ENCODE measurements around the gene TAF11L4. TPM values are rescaled to one million over a fixed set of nuclear protein-coding genes. Genes with fewer than 3 reads are reported as not detected.
"Not testable (repeated sequence)": the region's sequence is repeated elsewhere in the genome, so short reads cannot be mapped to it uniquely, and the experiment has no call there.

The TAF11L4 gene
- total RNA-seq (2014; rRNA removed) (not detected in 2 replicates), Bru-seq, nascent RNA (not detected), BruChase-seq, experiment 1, labeled RNA remaining after a 6-hour chase (not detected), BruChase-seq, experiment 2, labeled RNA remaining after a 2-hour chase (not detected)
- long read RNA-seq: 0 reads

- H3K27me3 ChIP-seq (ENCODE audit: low read length); H4K20me1 ChIP-seq (ENCODE audit: low read length); H3F3A ChIP-seq (ENCODE audit: low read length, unreplicated experiment); DNase-seq; H2AFZ ChIP-seq (ENCODE audit: low read length); H3K79me2 ChIP-seq (ENCODE audit: low read length); H3K9me3 ChIP-seq (ENCODE audit: low read length); H3K36me3 ChIP-seq (ENCODE audit: low read depth, low read length); ATAC-seq; BruUV-seq (replicated peaks); H3K4me1 ChIP-seq (ENCODE audit: insufficient read depth, low read length); CTCF ChIA-PET; H3K27ac ChIP-seq (ENCODE audit: low read length); H3K9ac ChIP-seq (ENCODE audit: low read length); POLR2A ChIA-PET (ENCODE audit: unreplicated experiment); H3K4me2 ChIP-seq (ENCODE audit: low read length); intact Hi-C loops (cut with micrococcal nuclease); H3K9me2 ChIP-seq (replicated peaks; ENCODE audit: low read length); H3K4me3 ChIP-seq (ENCODE audit: low read length): not testable (repeated sequence)
These were observed at the start of gene TAF11L4 for GRCh38 chr5:17521501-17521900. TAF11L4 (plus strand) TSS chr5:17521801.

- H3K27me3 ChIP-seq (ENCODE audit: low read length); H3K4me3 ChIP-seq (ENCODE audit: low read length); DNase-seq; H4K20me1 ChIP-seq (ENCODE audit: low read length); H3K9ac ChIP-seq (ENCODE audit: low read length); H2AFZ ChIP-seq (ENCODE audit: low read length); POLR2A ChIA-PET (ENCODE audit: unreplicated experiment); H3K4me2 ChIP-seq (ENCODE audit: low read length); CTCF ChIA-PET; H3K79me2 ChIP-seq (ENCODE audit: low read length); ATAC-seq; H3K36me3 ChIP-seq (ENCODE audit: low read depth, low read length); H3K27ac ChIP-seq (ENCODE audit: low read length); H3F3A ChIP-seq (ENCODE audit: low read length, unreplicated experiment); H3K9me2 ChIP-seq (replicated peaks; ENCODE audit: low read length); intact Hi-C loops (cut with micrococcal nuclease); H3K4me1 ChIP-seq (ENCODE audit: insufficient read depth, low read length); H3K9me3 ChIP-seq (ENCODE audit: low read length); BruUV-seq (replicated peaks): not testable (repeated sequence)
These were observed 46.5 kb upstream of the TAF11L4 start for GRCh38 chr5:17475064-17475463.

GRCh38 chr5:17477043-17477442 is 44.6 kb upstream of the TAF11L4 start:
- H3F3A ChIP-seq (ENCODE audit: low read length, unreplicated experiment): no peaks in the 10 kb centered on the region
- CTCF ChIA-PET: no interaction called here
- intact Hi-C loops (cut with micrococcal nuclease): no loop called here
- ATAC-seq: no peak
- H4K20me1 ChIP-seq (ENCODE audit: low read length): no peaks in the 10 kb centered on the region
- no peak overlapping the region for H3K4me3 ChIP-seq (ENCODE audit: low read length)
- no peak for DNase-seq
- H3K79me2 ChIP-seq (ENCODE audit: low read length): no peaks in the 10 kb centered on the region
- no peak overlapping the region for H2AFZ ChIP-seq (ENCODE audit: low read length)
- TF ChIP-seq CTCF (conservative IDR thresholded peaks at IDR 0.05; ENCODE audit: low read depth, low read length): no peak
- no peak for TF ChIP-seq EZH2 (IDR thresholded peaks at IDR 0.05; ENCODE audit: low read length, unreplicated experiment)
- no peak for TF ChIP-seq EZH2phosphoT487 (IDR thresholded peaks at IDR 0.05; ENCODE audit: borderline replicate concordance, low read length)
- H3K36me3 ChIP-seq (ENCODE audit: low read depth, low read length): no peaks in the 10 kb centered on the region
- POLR2A ChIA-PET (ENCODE audit: unreplicated experiment): no interaction called here
- H3K9ac ChIP-seq (ENCODE audit: low read length): no peak overlapping the region
- no peaks in the 10 kb centered on the region for H3K4me1 ChIP-seq (ENCODE audit: insufficient read depth, low read length)
- H3K4me2 ChIP-seq (ENCODE audit: low read length): no peak overlapping the region
- H3K27me3 ChIP-seq (ENCODE audit: low read length): no peaks in the 10 kb centered on the region
- no TSS peak for BruUV-seq (replicated peaks)
- no peaks in the 10 kb centered on the region for H3K9me2 ChIP-seq (replicated peaks; ENCODE audit: low read length)
- no peaks in the 10 kb centered on the region for H3K9me3 ChIP-seq (ENCODE audit: low read length)
- H3K27ac ChIP-seq (ENCODE audit: low read length): no peak overlapping the region

GRCh38 chr5:17477573-17478265 is 43.9 kb upstream of the TAF11L4 start:
- CTCF ChIA-PET: no interaction called here
- Histone ChIP-seq H3K27me3 (ENCODE audit: low read length) (no peaks in the 10 kb centered on the region), H3K4me2 (ENCODE audit: low read length) (no peak overlapping the region), H3K9me2 (replicated peaks; ENCODE audit: low read length) (no peaks in the 10 kb centered on the region), H3F3A (ENCODE audit: low read length, unreplicated experiment) (no peaks in the 10 kb centered on the region), H3K79me2 (ENCODE audit: low read length) (no peaks in the 10 kb centered on the region), H3K27ac (ENCODE audit: low read length) (no peak overlapping the region), H2AFZ (ENCODE audit: low read length) (no peak overlapping the region), H3K4me3 (ENCODE audit: low read length) (no peak overlapping the region), H3K9ac (ENCODE audit: low read length) (no peak overlapping the region), H3K36me3 (ENCODE audit: low read depth, low read length) (no peaks in the 10 kb centered on the region), H3K9me3 (ENCODE audit: low read length) (no peaks in the 10 kb centered on the region), H4K20me1 (ENCODE audit: low read length) (no peaks in the 10 kb centered on the region), H3K4me1 (ENCODE audit: insufficient read depth, low read length) (no peaks in the 10 kb centered on the region)
- POLR2A ChIA-PET (ENCODE audit: unreplicated experiment): no interaction called here
- intact Hi-C loops (cut with micrococcal nuclease): no loop called here
- no TSS peak for BruUV-seq (replicated peaks)
- no peak for ATAC-seq
- TF ChIP-seq EZH2phosphoT487 (IDR thresholded peaks at IDR 0.05; ENCODE audit: borderline replicate concordance, low read length) (no peak), CTCF (conservative IDR thresholded peaks at IDR 0.05; ENCODE audit: low read depth, low read length) (no peak), EZH2 (IDR thresholded peaks at IDR 0.05; ENCODE audit: low read length, unreplicated experiment) (no peak)
- no peak for DNase-seq

All from PC-3 (cell line).